ENCODE results near the gene SLC46A3. TPM values are rescaled to one million over a fixed set of nuclear protein-coding genes. Genes with fewer than 3 reads are reported as not detected.
A peak's percentile ranks its signal among the peaks of the same experiment; 100 is the strongest.

SLC46A3 gene
- total and polyA plus RNA-seq, 2 experiments from 2014 or later = 27.9 to 48.5 TPM

DNA sequence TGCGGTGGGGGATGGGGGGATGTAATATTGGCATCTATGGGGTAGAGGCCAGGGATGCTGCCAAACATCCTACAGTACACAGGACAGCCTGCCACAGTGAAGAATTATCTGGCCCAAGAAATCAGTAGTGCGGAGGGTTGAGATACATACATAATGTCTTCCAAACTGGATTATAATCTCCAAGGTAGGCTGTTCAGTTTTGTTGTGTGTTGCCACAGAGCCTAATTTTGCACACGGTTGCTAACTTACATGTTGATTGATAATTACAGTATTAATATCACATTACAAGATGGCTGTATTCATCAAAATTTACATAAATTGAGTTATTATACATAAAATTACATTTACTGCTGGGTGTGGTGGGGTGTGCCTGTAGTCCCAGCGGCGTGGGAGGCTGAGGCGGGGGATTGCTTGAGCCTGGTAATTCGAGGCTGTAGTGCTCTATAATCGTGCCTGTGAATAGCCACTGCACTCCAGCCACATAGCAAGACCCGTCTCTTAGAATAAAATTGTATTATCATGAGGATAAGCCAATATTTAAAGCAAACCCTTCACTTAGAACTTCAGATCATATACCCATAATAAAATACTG lies 51.8 kb downstream of the SLC46A3 start:
- Histone ChIP-seq H3K27ac (no peak overlapping the region), H4K20me1 (ENCODE audit: insufficient read depth, poor library complexity, severe bottlenecking) (peaks cover 2% of the 10 kb centered on the region), H3K9me2 (replicated peaks; ENCODE audit: insufficient read depth) (no peaks in the 10 kb centered on the region), H3K27me3 (no peaks in the 10 kb centered on the region), H2AFZ (no peak overlapping the region), H3K36me3 (replicated peaks; ENCODE audit: insufficient read depth, low read depth) (no peaks in the 10 kb centered on the region), H3K79me2 (peaks cover 32% of the 10 kb centered on the region), H3K4me3 (no peak overlapping the region), H3K9me3 (ENCODE audit: low read depth) (no peaks in the 10 kb centered on the region), H3K4me1 (ENCODE audit: insufficient read depth) (no peaks in the 10 kb centered on the region), H3K4me2 (no peak overlapping the region)
- 97% methylated on average over 9 of the region's 9 CpGs for WGBS (ENCODE audit: low lambda C conversion rate, missing lambda C conversion rate)
- TF ChIP-seq, protein P1, sequence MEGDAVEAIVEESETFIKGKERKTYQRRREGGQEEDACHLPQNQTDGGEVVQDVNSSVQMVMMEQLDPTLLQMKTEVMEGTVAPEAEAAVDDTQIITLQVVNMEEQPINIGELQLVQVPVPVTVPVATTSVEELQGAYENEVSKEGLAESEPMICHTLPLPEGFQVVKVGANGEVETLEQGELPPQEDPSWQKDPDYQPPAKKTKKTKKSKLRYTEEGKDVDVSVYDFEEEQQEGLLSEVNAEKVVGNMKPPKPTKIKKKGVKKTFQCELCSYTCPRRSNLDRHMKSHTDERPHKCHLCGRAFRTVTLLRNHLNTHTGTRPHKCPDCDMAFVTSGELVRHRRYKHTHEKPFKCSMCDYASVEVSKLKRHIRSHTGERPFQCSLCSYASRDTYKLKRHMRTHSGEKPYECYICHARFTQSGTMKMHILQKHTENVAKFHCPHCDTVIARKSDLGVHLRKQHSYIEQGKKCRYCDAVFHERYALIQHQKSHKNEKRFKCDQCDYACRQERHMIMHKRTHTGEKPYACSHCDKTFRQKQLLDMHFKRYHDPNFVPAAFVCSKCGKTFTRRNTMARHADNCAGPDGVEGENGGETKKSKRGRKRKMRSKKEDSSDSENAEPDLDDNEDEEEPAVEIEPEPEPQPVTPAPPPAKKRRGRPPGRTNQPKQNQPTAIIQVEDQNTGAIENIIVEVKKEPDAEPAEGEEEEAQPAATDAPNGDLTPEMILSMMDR (IDR thresholded peaks at IDR 0.05; ENCODE audit: poor library complexity) = no peak
- no peak for TF ChIP-seq EZH2phosphoT487 (IDR thresholded peaks at IDR 0.05; ENCODE audit: low read depth, severe bottlenecking, unreplicated experiment)
- TF ChIP-seq EZH2 (IDR thresholded peaks at IDR 0.05; ENCODE audit: borderline replicate concordance) = no peak
- no peak for DNase-seq (ENCODE audit: low spot score)

DNA sequence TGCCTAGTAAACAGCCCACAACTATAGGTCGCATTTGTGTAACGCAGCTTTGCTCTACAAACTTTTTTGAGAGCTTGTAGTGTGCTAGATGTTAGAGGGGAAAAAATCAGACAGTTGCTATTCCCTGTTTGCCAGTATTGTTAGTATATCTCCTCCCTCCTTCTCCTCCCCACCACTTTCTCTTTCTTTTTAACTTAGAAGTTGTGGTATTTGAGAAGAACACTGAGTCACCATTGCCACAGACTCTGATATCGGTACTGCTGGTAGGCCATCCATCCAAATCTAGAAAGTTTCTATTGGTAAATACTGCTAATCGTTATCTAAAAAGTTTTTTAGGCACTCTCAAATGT lies 59.2 kb downstream of the SLC46A3 start:
- WGBS (ENCODE audit: low lambda C conversion rate, missing lambda C conversion rate) = 19% methylated on average over 4 of the region's 4 CpGs
- H2AFZ ChIP-seq = peak overlapping the region; percentile 35

DNA sequence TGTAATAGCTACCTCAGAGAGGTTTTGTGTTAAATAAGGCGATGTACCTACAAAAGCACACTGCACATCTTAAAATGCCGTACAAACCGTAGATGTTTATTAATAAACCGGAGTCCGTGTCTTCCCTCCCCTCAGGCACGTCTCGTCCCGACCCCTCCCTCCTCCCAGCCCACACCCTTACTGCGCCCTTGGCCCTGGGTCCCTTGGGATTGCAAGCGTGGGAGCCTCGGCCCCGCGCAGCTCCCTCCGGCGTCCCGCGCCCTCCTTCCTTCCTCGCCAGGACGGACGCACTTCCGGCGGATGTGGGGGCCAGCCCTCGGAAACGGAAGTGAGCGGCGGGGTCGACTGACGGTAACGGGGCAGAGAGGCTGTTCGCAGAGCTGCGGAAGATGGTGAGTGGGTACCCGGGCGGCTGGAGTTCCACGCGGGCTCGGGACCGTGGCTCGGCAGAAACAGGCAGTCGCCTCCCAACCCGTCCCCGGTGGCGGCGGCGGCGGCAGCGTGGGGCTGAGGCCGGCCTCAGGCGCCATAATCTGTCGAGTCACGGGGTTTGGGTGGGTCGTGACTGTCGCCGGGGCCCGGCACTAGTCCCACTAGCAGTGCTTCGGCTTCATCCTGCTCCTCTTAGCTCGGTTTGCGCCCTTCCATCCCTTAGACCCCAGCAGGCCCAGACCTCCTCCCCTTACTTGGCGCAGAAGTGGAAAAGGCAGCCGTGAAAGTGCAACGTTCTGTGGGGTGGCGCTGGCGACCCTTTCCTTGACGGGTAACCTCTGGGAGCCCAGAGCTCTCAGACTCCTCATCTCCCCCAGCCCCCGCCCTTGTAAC lies 59.8 kb downstream of the SLC46A3 start, which contains the start of gene POMP:
TSS of gene POMP (plus strand) at position 335 of the 825 bp plus-strand sequence. CDS start at position 390, 55 bp downstream.
- H2AFZ ChIP-seq = peak within 1 kb of the TSS; percentile 53
- H3K4me3 ChIP-seq = peak within 1 kb of the TSS; percentile 53
- peak; percentile 94 for DNase-seq (ENCODE audit: low spot score)
- no peaks in the 10 kb centered on the region for H3K36me3 ChIP-seq (replicated peaks; ENCODE audit: insufficient read depth, low read depth)
- peaks cover 16% of the 10 kb centered on the region for H3K4me1 ChIP-seq (ENCODE audit: insufficient read depth)
- H3K79me2 ChIP-seq = peaks cover 72% of the 10 kb centered on the region
- no peaks in the 10 kb centered on the region for H3K9me3 ChIP-seq (ENCODE audit: low read depth)
- H3K9me2 ChIP-seq (replicated peaks; ENCODE audit: insufficient read depth) = no peaks in the 10 kb centered on the region
- peaks cover 11% of the 10 kb centered on the region for H4K20me1 ChIP-seq (ENCODE audit: insufficient read depth, poor library complexity, severe bottlenecking)
- peak within 1 kb of the TSS; percentile 78 for H3K4me2 ChIP-seq
- peak within 1 kb of the TSS; percentile 88 for H3K27ac ChIP-seq
- WGBS (ENCODE audit: low lambda C conversion rate, missing lambda C conversion rate) = 2% methylated on average over 55 of the region's 64 CpGs
- no peaks in the 10 kb centered on the region for H3K27me3 ChIP-seq
- no peak for TF ChIP-seq EZH2 (IDR thresholded peaks at IDR 0.05; ENCODE audit: borderline replicate concordance)
- TF ChIP-seq, protein P1 (IDR thresholded peaks at IDR 0.05; ENCODE audit: poor library complexity) = no peak
- no peak for TF ChIP-seq EZH2phosphoT487 (IDR thresholded peaks at IDR 0.05; ENCODE audit: low read depth, severe bottlenecking, unreplicated experiment)

More for the DNA sequence above, 59.2 kb downstream of the SLC46A3 start:
- peak; percentile 22 for DNase-seq (ENCODE audit: low spot score)
- H3K9me3 ChIP-seq (ENCODE audit: low read depth) = no peaks in the 10 kb centered on the region
- H3K4me1 ChIP-seq (ENCODE audit: insufficient read depth) = peaks cover 16% of the 10 kb centered on the region
- peak overlapping the region; percentile 53 for H3K4me3 ChIP-seq
- TF ChIP-seq, protein P1 (IDR thresholded peaks at IDR 0.05; ENCODE audit: poor library complexity) = no peak
- TF ChIP-seq EZH2phosphoT487 (IDR thresholded peaks at IDR 0.05; ENCODE audit: low read depth, severe bottlenecking, unreplicated experiment) (no peak), EZH2 (IDR thresholded peaks at IDR 0.05; ENCODE audit: borderline replicate concordance) (no peak)
- H3K9me2 ChIP-seq (replicated peaks; ENCODE audit: insufficient read depth) = no peaks in the 10 kb centered on the region
- peaks cover 77% of the 10 kb centered on the region for H3K79me2 ChIP-seq
- H4K20me1 ChIP-seq (ENCODE audit: insufficient read depth, poor library complexity, severe bottlenecking) = peaks cover 13% of the 10 kb centered on the region
- no peaks in the 10 kb centered on the region for H3K36me3 ChIP-seq (replicated peaks; ENCODE audit: insufficient read depth, low read depth)
- H3K4me2 ChIP-seq = peak overlapping the region; percentile 75
- peak overlapping the region; percentile 88 for H3K27ac ChIP-seq
- H3K27me3 ChIP-seq = no peaks in the 10 kb centered on the region

Data from hepatocyte (in vitro differentiated cells).